Panc1 (cell line): ENCODE results near the gene PCCA. TPM values are rescaled to one million over a fixed set of nuclear protein-coding genes. Genes with fewer than 3 reads are reported as not detected.

Experiments used
- ATAC-seq: fragments of 200-7000 bp; cut with Tn5 transposase; 2 replicates; pipeline ENCODE4 v1.9.1; 2020; ENCODE audit warnings: mild to moderate bottlenecking, moderate library complexity
- BruUV-seq: library from RNA; stranded (reverse); fragments of 400-500 nt; replicated peaks from 2 replicates; lab custom pipeline; 2021; lab: Mats Ljungman, UMichigan
- CTCF ChIA-PET: fragments of 300-600 bp; sonication (Branson Sonifier 250); formaldehyde crosslinking; loops from one replicate; lab custom pipeline; 2022; ENCODE audit warnings: antibody characterized with exemption; lab: Charles Lee
- POLR2A ChIA-PET: fragments of 300-600 bp; sonication (Branson Sonifier 250); formaldehyde crosslinking; loops from one replicate; lab custom pipeline; 2022; ENCODE audit warnings: antibody characterized with exemption; lab: Charles Lee
- DNase-seq: peaks from one replicate; pipeline ENCODE4 v3.0.0-alpha.2; 2010; ENCODE audit warnings: low read depth, low spot score
- H3K27ac ChIP-seq: 2 replicates; pipeline ENCODE4 v1.5.1; 2011; ENCODE audit warnings: mild to moderate bottlenecking, low read length, inconsistent platforms
- H3K27me3 ChIP-seq: fragments of 200-500 bp; sonication (Bioruptor generic); 2 replicates; pipeline ENCODE4 v1.6.0; 2014; ENCODE audit warnings: low read length, inconsistent platforms; ENCODE audit not compliant: control insufficient read depth, insufficient read depth
- H3K36me3 ChIP-seq: fragments of 200-500 bp; sonication (Bioruptor generic); 2 replicates; pipeline ENCODE4 v1.5.1; 2014; ENCODE audit warnings: inconsistent platforms, mild to moderate bottlenecking, low read length, moderate library complexity; ENCODE audit not compliant: control insufficient read depth, insufficient read depth
- H3K4me1 ChIP-seq: 2 replicates; pipeline ENCODE4 v1.5.1; 2011; ENCODE audit warnings: inconsistent platforms, mild to moderate bottlenecking, low read length, moderate library complexity; ENCODE audit not compliant: control insufficient read depth, insufficient read depth
- H3K4me3 ChIP-seq, 2 experiments: 2 replicates each; pipeline ENCODE4 v1.5.1; 2011 to 2012; ENCODE audit warnings: low read depth in 2 of 2, low read length in 2 of 2, mild to moderate bottlenecking in 2 of 2, inconsistent platforms in 1 of 2, moderate library complexity in 1 of 2
- H3K9me3 ChIP-seq: fragments of 200-500 bp; sonication (Bioruptor generic); 2 replicates; pipeline ENCODE4 v1.5.1; 2014; ENCODE audit warnings: low read depth, mild to moderate bottlenecking, inconsistent platforms, low read length, moderate library complexity; ENCODE audit not compliant: control insufficient read depth, insufficient read depth
- CTCF ChIP-seq: fragments of 450-650 bp; IDR thresholded peaks from 2 replicates; pipeline ENCODE4 v1.5.1; 2017; ENCODE audit warnings: mild to moderate bottlenecking
- POLR2AphosphoS5 ChIP-seq: IDR thresholded peaks from 2 replicates; pipeline ENCODE4 v1.6.1; 2012; ENCODE audit warnings: mild to moderate bottlenecking, low read depth, low read length, moderate library complexity
- REST ChIP-seq, 2 experiments: IDR thresholded peaks; 2 replicates each; pipeline ENCODE4 v1.6.1; 2011 to 2012; ENCODE audit warnings: low read depth in 2 of 2, control low read depth in 1 of 2, low read length in 1 of 2, mild to moderate bottlenecking in 1 of 2, moderate library complexity in 1 of 2; ENCODE audit not compliant: insufficient read depth in 1 of 2
- SIN3A ChIP-seq: IDR thresholded peaks from 2 replicates; pipeline ENCODE4 v1.6.1; 2012; ENCODE audit warnings: low read depth, mild to moderate bottlenecking, low read length, moderate library complexity, borderline replicate concordance; ENCODE audit not compliant: insufficient read depth
- TCF7L2 ChIP-seq: IDR thresholded peaks from 2 replicates; pipeline ENCODE4 v1.6.1; 2011; ENCODE audit warnings: mild to moderate bottlenecking, low read depth, low read length, inconsistent platforms
- in situ Hi-C: cut with HindIII; loops from 2 replicates; pipeline ENCODE4 v1.10.0; 2016; ENCODE audit warnings: low sequenced_read_pairs, low pct_unique_long_range_greater_than_20kb
- intact Hi-C: fragments of 100-400 bp; cut with micrococcal nuclease; formaldehyde crosslinking; loops from one replicate; pipeline ENCODE4 v1.10.0; 2022; ENCODE audit not compliant: unreplicated experiment
- total RNA-seq: library from RNA; stranded (reverse); gene quantifications from one replicate; pipeline ENCODE4 v1.2.1, GENCODE V29; 2021; ENCODE audit not compliant: unreplicated experiment

The PCCA gene
- total RNA-seq, 1 experiment from 2014 or later: 14.7 TPM

- Histone ChIP-seq H3K4me1 (no peaks in the 10 kb centered on the region), H3K27me3 (no peaks in the 10 kb centered on the region), H3K36me3 (no peaks in the 10 kb centered on the region), H3K4me3 (no peak overlapping the region), H3K27ac (no peak overlapping the region), H3K9me3 (no peaks in the 10 kb centered on the region)
- in situ Hi-C loops (no loop called here), intact Hi-C loops (no loop called here)
- no peak for DNase-seq
- no TSS peak for BruUV-seq
- ChIA-PET CTCF (no interaction called here), POLR2A (no interaction called here)
- TF ChIP-seq CTCF (no peak), SIN3A (no peak), TCF7L2 (no peak), REST (IDR thresholded peaks at IDR 0.05; ENCODE audit: insufficient read depth in 1 of 2, low read depth in 2 of 2, low read length in 1 of 2) (no peak), POLR2AphosphoS5 (no peak)
- ATAC-seq: no peak
Observed at GRCh38 chr13:100473501-100474044, 384.7 kb downstream of the PCCA start.

- ChIA-PET POLR2A (no interaction called here), CTCF (no interaction called here)
- in situ Hi-C loops (no loop called here), intact Hi-C loops (no loop called here)
- H3K4me1 ChIP-seq: no peaks in the 10 kb centered on the region
- H3K36me3 ChIP-seq: no peaks in the 10 kb centered on the region
- no peak for TF ChIP-seq TCF7L2
- no peaks in the 10 kb centered on the region for H3K27me3 ChIP-seq
- no TSS peak for BruUV-seq
- DNase-seq (no peak), ATAC-seq (no peak)
- no peaks in the 10 kb centered on the region for H3K9me3 ChIP-seq
- H3K4me3 ChIP-seq: no peak overlapping the region
- no peak overlapping the region for H3K27ac ChIP-seq
Observed at GRCh38 chr13:100476963-100477362, 388.1 kb downstream of the PCCA start.

GRCh38 chr13:100478107-100478809 is 389.4 kb downstream of the PCCA start:
- ATAC-seq (no peak), DNase-seq (no peak)
- in situ Hi-C loops (no loop called here), intact Hi-C loops (no loop called here)
- POLR2A ChIA-PET: no interaction called here
- BruUV-seq: no TSS peak
- no peak overlapping the region for H3K27ac ChIP-seq
- no peaks in the 10 kb centered on the region for H3K27me3 ChIP-seq
- H3K4me3 ChIP-seq: no peak overlapping the region
- no peaks in the 10 kb centered on the region for H3K4me1 ChIP-seq
- CTCF ChIA-PET: no interaction called here
- H3K9me3 ChIP-seq: no peaks in the 10 kb centered on the region
- H3K36me3 ChIP-seq: no peaks in the 10 kb centered on the region
- TF ChIP-seq SIN3A (no peak), TCF7L2 (no peak), CTCF (no peak), REST (IDR thresholded peaks at IDR 0.05; ENCODE audit: insufficient read depth in 1 of 2, low read depth in 2 of 2, low read length in 1 of 2) (no peak), POLR2AphosphoS5 (no peak)
